Caco-2 (cell line): Measurements from ENCODE around the gene CDK5RAP2. TPM values are rescaled to one million over a fixed set of nuclear protein-coding genes. Genes with fewer than 3 reads are reported as not detected.
A peak's percentile ranks its signal among the peaks of the same experiment; 100 is the strongest.

Source experiments
- BruUV-seq: library from RNA; stranded (reverse); fragments of 400-500 nt; replicated peaks from 2 replicates; lab custom pipeline; 2021; lab: Mats Ljungman, UMichigan
- CTCF ChIA-PET: fragments of 300-600 bp; sonication (Branson Sonifier 250); formaldehyde crosslinking; loops from one replicate; lab custom pipeline; 2022; ENCODE audit warnings: antibody characterized with exemption; lab: Charles Lee
- POLR2A ChIA-PET: fragments of 300-600 bp; sonication (Branson Sonifier 250); formaldehyde crosslinking; loops from one replicate; lab custom pipeline; 2022; ENCODE audit warnings: antibody characterized with exemption; lab: Charles Lee
- DNase-seq, 2 experiments: peaks; one replicate each; pipeline versions ENCODE4 v3.0.0 to v3.0.0-alpha.2; 2020 to 2022
- H3K27me3 ChIP-seq: replicated peaks from 2 replicates; pipeline ENCODE4 v1.6.0; 2011; ENCODE audit warnings: low read length; ENCODE audit not compliant: control insufficient read depth, insufficient read depth
- H3K36me3 ChIP-seq: 2 replicates; pipeline ENCODE4 v1.5.1; 2011; ENCODE audit warnings: low read length; ENCODE audit not compliant: control insufficient read depth, insufficient read depth
- H3K4me1 ChIP-seq: fragments of 250-450 bp; sonication (Bioruptor Pico); 2 replicates; pipeline ENCODE4 v1.5.1; 2020; ENCODE audit warnings: mild to moderate bottlenecking
- H3K4me3 ChIP-seq: 2 replicates; pipeline ENCODE4 v1.5.1; 2011; ENCODE audit warnings: low read depth, mild to moderate bottlenecking, control low read depth, low read length
- H3K9me3 ChIP-seq: fragments of 250-450 bp; sonication (Bioruptor Pico); 2 replicates; pipeline ENCODE4 v1.5.1; 2020; ENCODE audit warnings: mild to moderate bottlenecking, moderate library complexity
- H3K27ac Mint-ChIP-seq: one replicate; pipeline ENCODE4 v1.8.0; 2022; ENCODE audit warnings: mixed read lengths; ENCODE audit not compliant: unreplicated experiment
- H3K27me3 Mint-ChIP-seq: one replicate; pipeline ENCODE4 v1.8.0; 2022; ENCODE audit warnings: mixed read lengths; ENCODE audit not compliant: insufficient read depth, unreplicated experiment
- H3K36me3 Mint-ChIP-seq: one replicate; pipeline ENCODE4 v1.8.0; 2022; ENCODE audit warnings: mild to moderate bottlenecking, mixed read lengths; ENCODE audit not compliant: insufficient read depth, unreplicated experiment
- H3K4me1 Mint-ChIP-seq: one replicate; pipeline ENCODE4 v1.8.0; 2022; ENCODE audit warnings: low read depth, mixed read lengths; ENCODE audit not compliant: unreplicated experiment
- H3K4me3 Mint-ChIP-seq: one replicate; pipeline ENCODE4 v1.8.0; 2022; ENCODE audit warnings: mild to moderate bottlenecking, moderate library complexity, mixed read lengths; ENCODE audit not compliant: unreplicated experiment
- H3K9me3 Mint-ChIP-seq: one replicate; pipeline ENCODE4 v1.8.0; 2022; ENCODE audit warnings: mixed read lengths; ENCODE audit not compliant: unreplicated experiment
- intact Hi-C: fragments of 100-400 bp; cut with micrococcal nuclease; formaldehyde crosslinking; loops from one replicate; pipeline ENCODE4 v1.10.0; 2022; ENCODE audit not compliant: unreplicated experiment
- total RNA-seq: library from RNA; stranded (reverse); gene quantifications from 2 replicates; pipeline ENCODE4 v1.2.3, GENCODE V29; 2022
- TF ChIP-seq, protein P1 (sequence below), 2 experiments: fragments of 200-600 bp in 1 of 2; IDR thresholded peaks; 1 replicate in 1 of 2; 2 replicates in 1 of 2; pipeline versions ENCODE4 v1.5.1 to v1.8.0; 2011 to 2022; ENCODE audit warnings: antibody characterized with exemption in 1 of 2, control low read depth in 1 of 2, inconsistent platforms in 1 of 2, low read depth in 1 of 2, low read length in 1 of 2, mild to moderate bottlenecking in 1 of 2, moderate library complexity in 1 of 2; ENCODE audit not compliant: insufficient read depth in 1 of 2, severe bottlenecking in 1 of 2, unreplicated experiment in 1 of 2

CDK5RAP2 gene
- total RNA-seq, 1 experiment from 2014 or later = 71.3 TPM

DNA sequence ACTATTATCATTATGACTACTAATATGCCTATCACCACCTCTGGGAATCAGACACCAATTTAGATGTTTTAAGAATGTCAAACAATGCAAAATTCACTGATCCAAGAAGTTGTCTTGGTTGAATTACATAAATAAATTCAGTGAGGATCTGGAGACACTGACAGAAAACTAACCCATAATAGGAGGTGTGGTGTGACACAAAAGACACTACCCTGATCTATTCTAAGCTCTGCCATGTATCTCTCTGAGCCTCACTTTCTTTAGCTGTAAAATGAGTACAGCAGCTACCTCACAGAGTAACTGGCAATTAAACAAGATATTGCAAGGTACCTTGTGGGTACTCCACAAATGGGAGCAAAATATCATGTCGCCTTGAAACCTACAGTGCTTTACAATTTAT is 7.5 kb downstream of the CDK5RAP2 start:
- peaks cover 3% of the 10 kb centered on the region for H3K36me3 ChIP-seq

DNA sequence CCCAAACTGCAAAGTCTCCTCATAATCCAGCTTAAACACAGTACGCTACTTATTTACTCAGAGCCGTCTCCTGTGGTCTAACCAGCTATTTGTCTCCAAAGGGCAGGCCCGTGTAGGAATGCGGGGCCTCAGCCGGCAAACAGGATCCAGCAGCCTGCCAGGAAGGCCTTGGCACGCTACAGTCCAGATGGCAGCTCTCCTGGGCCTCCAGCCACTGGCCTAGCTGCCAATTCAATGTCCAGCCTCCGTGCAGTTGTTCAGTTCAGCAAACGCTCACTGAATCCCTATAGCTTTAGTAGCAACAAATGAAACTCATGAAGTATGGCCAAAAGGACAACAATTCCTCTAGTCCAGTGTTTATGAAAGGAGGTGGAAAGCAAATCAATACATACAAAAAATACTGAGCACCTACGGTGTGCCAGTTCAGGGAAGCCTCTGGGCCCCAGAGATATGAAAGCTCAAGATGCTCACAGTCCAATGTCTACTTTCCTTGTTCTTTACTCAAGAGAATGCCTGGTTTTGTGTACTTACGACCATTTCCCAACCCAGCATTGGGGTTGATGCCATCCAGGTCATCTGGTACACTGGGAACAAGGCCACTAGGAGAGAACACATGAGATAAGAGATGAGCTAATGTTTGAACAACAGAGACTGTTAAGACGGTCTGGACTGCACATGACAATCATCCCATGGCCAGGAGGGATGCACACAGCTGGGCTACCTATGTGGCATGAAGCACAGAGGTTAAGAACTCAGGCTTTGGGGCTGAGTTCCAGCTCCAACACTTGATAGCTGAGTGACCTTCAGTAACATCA is 8.3 kb downstream of the CDK5RAP2 start:
- H3K4me3 ChIP-seq = no peak overlapping the region
- H3K4me1 ChIP-seq = peaks cover 17% of the 10 kb centered on the region
- Mint-ChIP-seq H3K27ac (peak overlapping the region; percentile 31), H3K36me3 (peaks cover 43% of the 10 kb centered on the region), H3K9me3 (no peaks in the 10 kb centered on the region), H3K4me3 (no peak overlapping the region), H3K4me1 (peaks cover 8% of the 10 kb centered on the region), H3K27me3 (no peaks in the 10 kb centered on the region)
- no peaks in the 10 kb centered on the region for H3K9me3 ChIP-seq
- TF ChIP-seq, protein P1, sequence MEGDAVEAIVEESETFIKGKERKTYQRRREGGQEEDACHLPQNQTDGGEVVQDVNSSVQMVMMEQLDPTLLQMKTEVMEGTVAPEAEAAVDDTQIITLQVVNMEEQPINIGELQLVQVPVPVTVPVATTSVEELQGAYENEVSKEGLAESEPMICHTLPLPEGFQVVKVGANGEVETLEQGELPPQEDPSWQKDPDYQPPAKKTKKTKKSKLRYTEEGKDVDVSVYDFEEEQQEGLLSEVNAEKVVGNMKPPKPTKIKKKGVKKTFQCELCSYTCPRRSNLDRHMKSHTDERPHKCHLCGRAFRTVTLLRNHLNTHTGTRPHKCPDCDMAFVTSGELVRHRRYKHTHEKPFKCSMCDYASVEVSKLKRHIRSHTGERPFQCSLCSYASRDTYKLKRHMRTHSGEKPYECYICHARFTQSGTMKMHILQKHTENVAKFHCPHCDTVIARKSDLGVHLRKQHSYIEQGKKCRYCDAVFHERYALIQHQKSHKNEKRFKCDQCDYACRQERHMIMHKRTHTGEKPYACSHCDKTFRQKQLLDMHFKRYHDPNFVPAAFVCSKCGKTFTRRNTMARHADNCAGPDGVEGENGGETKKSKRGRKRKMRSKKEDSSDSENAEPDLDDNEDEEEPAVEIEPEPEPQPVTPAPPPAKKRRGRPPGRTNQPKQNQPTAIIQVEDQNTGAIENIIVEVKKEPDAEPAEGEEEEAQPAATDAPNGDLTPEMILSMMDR (IDR thresholded peaks at IDR 0.05; ENCODE audit: insufficient read depth in 1 of 2, low read depth in 1 of 2, low read length in 1 of 2, severe bottlenecking in 1 of 2, unreplicated experiment in 1 of 2) = no peak
- no TSS peak for BruUV-seq
- H3K36me3 ChIP-seq = peaks cover 3% of the 10 kb centered on the region
- DNase-seq = peak; percentile 69 to 73
- CTCF ChIA-PET = no interaction called here
- intact Hi-C loops = no loop called here
- no peaks in the 10 kb centered on the region for H3K27me3 ChIP-seq
- POLR2A ChIA-PET = no interaction called here

More for the DNA sequence above, 7.5 kb downstream of the CDK5RAP2 start:
- no peaks in the 10 kb centered on the region for H3K27me3 ChIP-seq
- H3K9me3 ChIP-seq = no peaks in the 10 kb centered on the region
- intact Hi-C loops = no loop called here
- H3K4me3 Mint-ChIP-seq = no peak overlapping the region
- no TSS peak for BruUV-seq
- no peak overlapping the region for H3K27ac Mint-ChIP-seq
- H3K36me3 Mint-ChIP-seq = peaks cover 40% of the 10 kb centered on the region
- no peaks in the 10 kb centered on the region for H3K9me3 Mint-ChIP-seq
- POLR2A ChIA-PET = no interaction called here
- DNase-seq = no peak
- H3K4me1 Mint-ChIP-seq = peaks cover 14% of the 10 kb centered on the region
- peaks cover 17% of the 10 kb centered on the region for H3K4me1 ChIP-seq
- H3K27me3 Mint-ChIP-seq = no peaks in the 10 kb centered on the region
- TF ChIP-seq, protein P1 (IDR thresholded peaks at IDR 0.05; ENCODE audit: insufficient read depth in 1 of 2, low read depth in 1 of 2, low read length in 1 of 2, severe bottlenecking in 1 of 2, unreplicated experiment in 1 of 2) = no peak
- no peak overlapping the region for H3K4me3 ChIP-seq
- CTCF ChIA-PET = no interaction called here

DNA sequence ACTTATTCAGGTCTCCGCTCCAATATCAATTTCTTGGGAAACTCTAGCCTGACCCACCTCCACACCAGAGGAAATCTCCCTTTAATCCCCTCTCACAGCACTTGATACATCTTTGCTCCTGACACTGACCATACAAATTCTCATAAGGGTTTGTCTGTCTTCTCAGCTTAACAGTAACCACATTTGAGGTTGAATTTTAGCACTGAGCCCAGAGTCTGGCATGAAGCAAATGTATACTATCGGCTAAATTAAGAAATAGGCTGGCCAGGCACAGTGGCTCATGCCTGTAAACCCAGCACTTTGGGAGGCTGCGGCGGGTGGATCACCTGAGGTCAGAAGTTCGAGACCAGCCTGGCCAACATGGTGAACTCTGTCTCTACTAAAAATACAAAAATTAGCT is 9.7 kb downstream of the CDK5RAP2 start:
- POLR2A ChIA-PET = no interaction called here
- Histone ChIP-seq H3K9me3 (no peaks in the 10 kb centered on the region), H3K4me1 (peaks cover 17% of the 10 kb centered on the region), H3K36me3 (peaks cover 3% of the 10 kb centered on the region), H3K27me3 (no peaks in the 10 kb centered on the region), H3K4me3 (no peak overlapping the region)
- H3K27me3 Mint-ChIP-seq = no peaks in the 10 kb centered on the region
- CTCF ChIA-PET = no interaction called here
- BruUV-seq = no TSS peak
- H3K27ac Mint-ChIP-seq = no peak overlapping the region
- H3K36me3 Mint-ChIP-seq = peaks cover 49% of the 10 kb centered on the region
- TF ChIP-seq, protein P1 (IDR thresholded peaks at IDR 0.05; ENCODE audit: insufficient read depth in 1 of 2, low read depth in 1 of 2, low read length in 1 of 2, severe bottlenecking in 1 of 2, unreplicated experiment in 1 of 2) = no peak
- H3K9me3 Mint-ChIP-seq = no peaks in the 10 kb centered on the region
- intact Hi-C loops = no loop called here
- DNase-seq = no peak
- H3K4me3 Mint-ChIP-seq = no peak overlapping the region
- H3K4me1 Mint-ChIP-seq = peaks cover 8% of the 10 kb centered on the region
